ENCODE results near the gene RNU4-1.
"Not testable (repeated sequence)": the region's sequence is repeated elsewhere in the genome, so short reads cannot be mapped to it uniquely, and the experiment has no call there.

Gene RNU4-1

DNA sequence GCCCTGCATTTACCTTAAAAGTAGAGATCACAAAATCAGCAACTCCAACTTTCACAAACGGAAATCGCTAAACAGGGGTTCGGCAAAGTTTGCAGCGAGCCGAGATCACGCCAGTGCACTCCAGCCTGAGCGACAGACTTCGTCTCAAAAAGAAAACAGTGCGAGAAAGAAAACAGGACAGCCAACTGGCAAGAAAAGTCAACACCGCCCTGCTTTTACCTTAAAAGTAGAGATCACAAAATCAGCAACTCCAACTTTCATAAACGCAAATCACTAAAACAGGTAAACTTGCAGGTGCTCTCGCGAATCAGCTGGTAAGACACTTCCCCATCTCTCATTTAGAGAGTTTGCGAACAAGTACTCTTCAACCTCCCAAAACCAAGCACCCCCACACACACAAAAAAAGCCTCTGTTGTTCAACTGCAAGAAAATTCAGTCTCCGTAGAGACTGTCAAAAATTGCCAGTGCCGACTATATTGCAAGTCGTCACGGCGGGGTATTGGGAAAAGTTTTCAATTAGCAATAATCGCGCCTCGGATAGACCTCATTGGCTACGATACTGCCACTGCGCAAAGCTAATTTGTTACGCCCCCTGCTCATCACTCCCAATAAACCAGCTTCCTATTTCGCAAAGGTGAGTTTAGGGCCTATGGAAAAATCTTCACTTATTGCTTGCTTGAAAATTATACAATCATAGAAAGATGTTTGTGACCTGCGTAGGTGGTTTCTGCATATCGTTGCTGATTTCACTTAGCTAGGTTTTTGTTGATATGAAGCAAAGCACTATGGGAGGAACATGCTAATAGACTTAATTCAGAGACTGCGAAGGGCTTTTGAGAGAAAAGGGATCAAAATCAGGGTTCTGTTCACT lies at the start of gene RNU4-1:
TSS of gene RNU4-1 (minus strand) at position 577 of the 871 bp plus-strand sequence.
- peak; percentile 99 for DNase-seq (ENCODE audit: low spot score)

DNA sequence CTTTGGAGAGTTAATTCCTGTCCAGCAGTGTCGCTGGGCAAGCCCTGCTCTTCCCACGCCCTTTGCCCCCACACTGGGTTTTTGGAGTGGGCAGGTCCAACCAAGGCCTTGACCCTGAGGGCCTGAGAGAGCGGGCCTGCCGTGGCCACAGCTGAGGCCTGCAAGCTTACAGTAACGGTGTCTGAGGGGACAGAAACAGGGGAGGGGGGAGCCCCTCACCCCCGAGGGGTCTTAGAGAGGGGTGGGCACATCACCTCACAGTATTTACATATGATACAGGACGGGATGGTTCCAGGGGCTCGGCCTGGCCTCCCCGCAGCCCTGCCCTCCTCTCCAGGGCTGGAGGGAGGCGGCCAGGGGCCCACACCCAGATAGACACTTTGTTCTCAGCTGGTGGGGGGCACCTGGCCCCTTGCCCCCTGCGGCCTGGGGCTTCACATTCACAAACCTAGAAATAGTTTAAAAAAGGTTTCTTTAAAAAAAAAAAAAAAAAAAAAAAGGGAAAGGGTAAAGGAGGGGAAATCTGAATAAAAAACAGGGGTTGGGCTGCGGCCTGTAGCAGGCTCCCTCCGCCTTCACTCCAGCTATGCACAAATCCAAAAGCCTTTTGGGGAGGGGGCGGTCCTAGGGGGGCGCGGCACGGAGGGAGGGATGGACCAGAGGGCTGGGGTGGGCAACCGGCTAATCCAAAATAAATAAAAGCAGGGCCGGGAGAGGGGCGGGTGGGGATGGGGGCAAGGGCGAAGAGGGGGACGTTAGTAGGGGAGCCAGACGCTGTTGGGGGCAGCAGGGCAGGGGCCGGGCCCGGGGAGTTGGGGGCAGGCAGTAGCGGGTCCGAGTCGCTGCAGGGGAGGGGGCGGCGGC lies 49.4 kb upstream of the RNU4-1 start:
- no peak for DNase-seq (ENCODE audit: low spot score)

DNA sequence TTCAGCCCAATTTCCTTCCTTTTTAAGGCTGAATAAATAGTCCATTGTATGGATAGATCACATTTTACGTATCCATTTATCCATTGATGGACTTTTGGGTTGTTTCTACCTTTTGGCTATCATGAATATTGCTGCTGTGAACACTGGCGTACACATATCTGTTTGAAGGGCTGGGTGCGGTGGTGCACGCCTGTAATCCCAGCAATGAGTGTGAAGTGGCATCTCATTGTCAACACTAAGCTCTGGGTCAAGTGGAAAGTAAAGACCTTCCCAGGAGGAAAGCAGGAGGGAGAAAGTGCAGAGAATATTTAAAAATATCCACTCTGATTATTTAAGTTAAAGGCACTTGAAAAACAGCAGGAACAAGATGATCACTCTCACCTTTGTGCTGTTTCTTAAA lies 46.2 kb upstream of the RNU4-1 start:
- DNase-seq (ENCODE audit: low spot score): no peak

DNA sequence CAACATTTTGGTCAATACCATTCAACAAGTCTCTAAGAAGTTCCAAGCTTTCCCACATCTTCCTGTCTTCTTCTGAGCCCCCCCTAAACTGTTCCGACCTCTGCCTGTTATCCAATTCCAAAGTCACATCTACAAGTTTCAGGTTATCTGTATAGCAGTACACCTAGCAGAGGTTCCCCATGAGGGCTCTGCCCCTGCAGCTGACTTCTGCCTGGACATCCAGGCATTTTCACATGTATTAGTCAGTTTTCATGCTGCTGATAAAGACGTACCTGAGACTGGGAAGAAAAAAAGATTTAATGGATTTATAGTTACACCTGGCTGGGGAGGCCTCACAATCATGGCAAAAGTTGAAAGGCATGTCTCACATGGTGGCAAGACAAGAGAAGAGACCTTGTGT lies 44.7 kb upstream of the RNU4-1 start:
- no peak for DNase-seq (ENCODE audit: low spot score)

DNA sequence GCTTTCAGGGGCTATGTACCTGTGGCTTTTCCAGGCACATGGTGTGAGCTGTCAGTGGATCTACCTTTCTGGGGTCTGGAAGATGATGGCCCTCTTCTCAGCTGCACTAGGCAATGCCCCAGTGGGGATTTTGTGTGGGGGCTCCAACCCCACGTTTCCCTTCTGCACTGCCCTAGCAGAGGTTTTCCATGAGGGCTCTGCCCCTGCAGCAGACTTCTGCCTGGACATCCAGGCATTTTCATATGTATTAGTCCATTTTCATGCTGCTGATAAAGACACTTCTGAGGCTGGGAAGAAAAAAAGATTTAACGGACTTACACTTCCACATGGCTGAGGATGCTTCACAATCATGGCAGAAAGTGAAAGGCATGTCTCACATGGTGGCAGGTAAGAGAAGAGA lies 43.4 kb upstream of the RNU4-1 start:
- not testable (repeated sequence) for DNase-seq (ENCODE audit: low spot score)

DNA sequence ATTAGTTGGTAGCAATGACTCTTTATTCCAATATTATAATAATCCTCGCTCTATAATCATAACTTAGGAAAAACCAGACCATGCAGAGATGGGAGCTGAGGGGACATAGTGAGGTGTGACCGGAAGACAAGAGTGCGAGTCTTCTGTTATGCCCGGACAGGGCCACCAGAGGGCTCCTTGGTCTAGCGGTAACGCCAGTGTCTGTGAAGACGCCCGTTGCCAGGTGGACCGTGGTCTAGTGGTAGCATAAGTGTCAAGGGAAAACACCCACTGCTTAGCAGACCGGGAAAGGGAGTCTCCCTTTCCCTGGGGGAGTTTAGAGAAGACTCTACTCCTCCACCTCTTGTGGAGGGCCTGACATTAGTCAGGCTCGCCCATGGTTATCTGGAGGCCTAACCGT lies 42.4 kb upstream of the RNU4-1 start:
- peak; percentile 77 for DNase-seq (ENCODE audit: low spot score)

DNA sequence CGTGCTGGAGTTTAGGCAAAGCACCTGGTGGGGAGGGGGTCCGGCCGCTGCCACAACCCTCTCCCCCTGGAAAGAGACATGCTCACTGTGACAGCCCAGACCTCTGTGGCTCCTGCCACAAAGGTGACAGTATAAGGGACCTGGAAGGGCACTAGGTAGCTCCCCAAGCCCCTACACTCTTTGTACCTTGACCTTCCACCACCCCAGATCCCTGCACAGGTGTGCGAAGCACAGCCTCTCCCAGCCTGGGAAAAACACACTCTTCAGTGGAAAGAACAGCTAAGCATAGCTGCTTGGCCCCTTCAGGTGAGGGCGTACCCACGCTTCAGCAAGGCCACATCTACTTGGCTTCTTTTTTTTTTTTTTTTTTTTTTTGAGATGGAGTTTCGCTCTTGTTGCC lies 39.5 kb upstream of the RNU4-1 start:
- no peak for DNase-seq (ENCODE audit: low spot score)

DNA sequence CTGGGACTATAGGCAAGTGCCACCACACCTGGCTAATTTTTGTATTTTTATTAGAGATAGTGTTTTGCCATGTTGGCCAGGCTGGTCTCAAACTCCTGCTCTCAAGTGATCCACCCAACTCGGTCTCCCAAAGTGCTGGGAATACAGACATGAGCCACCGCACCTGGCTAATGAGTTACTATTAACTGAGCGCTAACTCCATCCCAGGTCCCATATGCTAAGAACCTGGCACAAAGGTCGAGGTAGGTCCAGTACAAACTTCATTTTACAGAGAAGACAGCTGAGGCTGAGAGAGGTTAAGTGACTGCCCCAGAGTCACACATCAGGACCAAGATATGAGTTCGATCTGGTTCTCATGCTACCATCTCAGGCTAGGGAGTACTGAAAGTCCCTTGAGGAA lies 39.0 kb upstream of the RNU4-1 start:
- no peak for DNase-seq (ENCODE audit: low spot score)

DNA sequence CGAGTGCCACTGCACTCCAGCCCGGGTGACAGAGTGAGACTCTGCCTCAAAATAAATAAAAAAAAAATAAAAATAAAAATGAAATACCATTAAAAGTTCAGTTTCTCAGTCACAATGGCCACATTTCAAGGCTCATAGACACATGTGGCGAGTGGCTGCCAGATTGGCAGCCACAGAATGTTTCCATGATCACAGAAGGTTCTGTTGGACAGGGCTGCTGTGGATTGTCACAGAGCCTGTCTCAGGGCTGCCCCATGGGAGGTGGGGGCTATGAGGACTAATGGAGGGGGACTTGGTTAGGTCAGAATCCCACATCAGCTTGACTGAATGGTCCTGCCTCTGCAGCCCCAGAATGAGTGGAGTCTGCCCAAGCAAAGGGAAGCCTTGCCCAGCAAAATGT lies 38.4 kb upstream of the RNU4-1 start:
- no peak for DNase-seq (ENCODE audit: low spot score)

DNA sequence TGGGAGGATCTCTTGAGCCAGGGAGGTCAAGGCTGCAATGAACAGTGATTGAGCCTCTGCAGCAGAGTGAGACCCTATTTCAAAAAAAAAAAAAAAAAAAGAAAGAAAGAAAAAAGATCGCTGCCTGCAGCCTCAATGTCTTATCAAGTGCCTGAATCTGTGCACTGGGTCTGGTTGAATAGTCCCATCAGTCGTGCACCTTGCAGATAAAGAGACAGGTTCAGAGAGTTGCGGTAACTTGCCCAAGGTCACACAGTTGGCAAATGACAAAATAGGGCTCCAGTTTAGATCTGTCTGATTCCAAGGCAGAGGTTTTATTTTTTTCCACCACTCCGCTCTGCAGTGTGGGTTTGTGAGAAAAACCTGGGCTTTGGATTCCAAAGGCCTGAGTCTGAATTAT lies 35.2 kb upstream of the RNU4-1 start:
- DNase-seq (ENCODE audit: low spot score): no peak

DNA sequence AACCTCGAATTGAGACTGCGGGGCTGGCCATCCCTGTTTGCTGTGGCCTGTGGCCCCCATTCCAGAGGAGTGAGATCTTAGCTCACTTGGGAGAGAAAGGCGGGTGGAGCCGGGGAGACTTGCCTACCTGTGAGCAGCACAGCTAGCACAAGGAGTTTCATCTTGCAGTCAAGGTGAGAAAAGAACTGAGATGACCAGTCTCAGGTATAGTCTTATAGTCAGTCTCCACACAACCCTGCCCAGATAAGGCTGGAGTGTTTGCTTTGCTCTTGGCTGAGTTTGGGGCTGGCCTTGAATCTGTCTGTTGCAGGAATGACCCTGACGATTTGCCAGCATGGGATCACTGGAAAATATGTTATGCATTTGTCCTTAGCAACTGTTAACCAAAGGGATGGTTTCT lies 34.6 kb upstream of the RNU4-1 start, which contains the start of gene PLA2G1B:
TSS of gene PLA2G1B (minus strand) at position 187 of the 400 bp plus-strand sequence. CDS start at position 161, 26 bp downstream.
- no peak for DNase-seq (ENCODE audit: low spot score)

DNA sequence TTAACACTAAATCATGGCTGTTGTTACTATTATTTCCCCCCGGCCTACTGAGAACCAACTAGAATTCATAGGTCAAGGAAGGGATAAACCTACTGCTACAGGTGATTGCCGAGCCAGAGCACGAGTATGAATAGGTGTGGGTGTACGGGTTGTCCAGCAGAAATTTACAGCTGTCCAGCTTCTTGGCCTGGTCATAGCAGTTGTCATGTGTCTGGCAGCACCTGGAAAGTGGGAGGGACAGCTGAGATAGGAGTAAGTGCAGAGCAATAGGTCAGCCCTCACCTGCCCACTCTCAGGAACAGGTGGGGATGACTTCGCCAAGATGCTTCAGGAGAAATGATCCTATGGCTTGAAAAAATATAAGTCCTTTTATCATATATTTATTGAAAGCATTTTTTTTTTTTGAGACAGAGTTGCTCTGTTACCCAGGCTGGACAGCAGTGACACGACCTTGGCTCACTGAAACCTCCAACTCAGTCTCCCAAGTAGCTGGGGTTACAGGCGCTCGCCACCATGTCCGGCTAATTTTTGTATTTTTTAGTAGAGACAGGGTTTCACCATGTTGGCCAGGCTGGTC lies 31.9 kb upstream of the RNU4-1 start:
- no peak for DNase-seq (ENCODE audit: low spot score)

DNA sequence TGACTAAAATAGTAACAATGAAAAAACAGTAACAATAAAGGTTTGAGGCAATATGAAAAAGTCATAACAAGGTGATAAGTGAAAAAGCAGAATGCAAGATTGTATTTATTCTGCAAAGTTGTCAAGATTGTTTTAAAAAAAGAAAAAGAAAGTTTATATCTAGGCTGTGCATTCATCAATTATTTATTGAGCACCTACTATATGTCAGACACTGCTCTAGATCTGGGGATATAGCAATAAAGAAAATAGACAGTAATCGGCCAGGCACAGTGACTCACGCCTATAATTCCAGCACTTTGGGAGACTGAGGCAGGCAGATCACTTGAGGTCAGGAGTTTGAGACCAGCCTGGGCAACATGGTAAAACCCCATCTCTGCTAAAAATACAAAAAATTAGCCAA lies 30.7 kb upstream of the RNU4-1 start:
- no peak for DNase-seq (ENCODE audit: low spot score)

DNA sequence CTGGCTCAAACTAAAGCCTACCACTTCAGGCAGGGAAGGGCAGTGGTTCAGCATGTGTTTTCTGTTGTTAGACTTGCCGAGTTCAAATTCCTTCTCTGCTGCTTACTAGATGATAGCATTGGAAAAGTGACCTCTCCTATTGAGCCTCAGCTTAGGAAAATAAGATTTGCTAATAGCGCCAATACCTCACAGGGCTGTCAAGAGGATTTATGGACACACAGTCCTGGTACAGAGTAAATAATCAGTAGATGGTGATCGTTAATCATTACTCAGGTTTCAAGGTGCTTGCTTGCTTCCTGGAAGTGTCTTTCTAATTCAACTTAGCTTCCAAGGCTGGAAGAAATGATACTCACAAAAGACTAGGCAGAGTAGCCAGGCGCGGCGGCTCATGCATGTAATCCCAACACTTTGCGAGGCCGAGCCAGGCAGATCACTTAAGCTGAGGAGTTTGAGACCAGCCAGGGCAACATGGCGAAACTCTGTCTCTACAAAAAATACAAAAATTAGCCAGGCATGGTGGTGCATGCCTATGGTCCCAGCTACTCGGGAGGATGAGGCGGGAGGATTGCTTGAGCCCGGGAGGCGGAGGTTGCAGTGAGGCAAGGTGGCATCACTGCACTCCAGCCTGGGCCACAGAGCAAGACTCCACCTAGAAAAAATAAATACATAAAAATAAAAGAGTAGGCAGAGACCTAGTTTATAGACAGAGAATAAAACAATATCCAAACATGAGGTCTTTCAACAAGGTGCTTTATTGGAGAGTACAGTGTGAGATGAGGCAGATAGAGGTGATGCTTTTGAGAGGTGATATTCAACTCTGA lies 28.6 kb upstream of the RNU4-1 start:
- DNase-seq (ENCODE audit: low spot score): peak; percentile 78

DNA sequence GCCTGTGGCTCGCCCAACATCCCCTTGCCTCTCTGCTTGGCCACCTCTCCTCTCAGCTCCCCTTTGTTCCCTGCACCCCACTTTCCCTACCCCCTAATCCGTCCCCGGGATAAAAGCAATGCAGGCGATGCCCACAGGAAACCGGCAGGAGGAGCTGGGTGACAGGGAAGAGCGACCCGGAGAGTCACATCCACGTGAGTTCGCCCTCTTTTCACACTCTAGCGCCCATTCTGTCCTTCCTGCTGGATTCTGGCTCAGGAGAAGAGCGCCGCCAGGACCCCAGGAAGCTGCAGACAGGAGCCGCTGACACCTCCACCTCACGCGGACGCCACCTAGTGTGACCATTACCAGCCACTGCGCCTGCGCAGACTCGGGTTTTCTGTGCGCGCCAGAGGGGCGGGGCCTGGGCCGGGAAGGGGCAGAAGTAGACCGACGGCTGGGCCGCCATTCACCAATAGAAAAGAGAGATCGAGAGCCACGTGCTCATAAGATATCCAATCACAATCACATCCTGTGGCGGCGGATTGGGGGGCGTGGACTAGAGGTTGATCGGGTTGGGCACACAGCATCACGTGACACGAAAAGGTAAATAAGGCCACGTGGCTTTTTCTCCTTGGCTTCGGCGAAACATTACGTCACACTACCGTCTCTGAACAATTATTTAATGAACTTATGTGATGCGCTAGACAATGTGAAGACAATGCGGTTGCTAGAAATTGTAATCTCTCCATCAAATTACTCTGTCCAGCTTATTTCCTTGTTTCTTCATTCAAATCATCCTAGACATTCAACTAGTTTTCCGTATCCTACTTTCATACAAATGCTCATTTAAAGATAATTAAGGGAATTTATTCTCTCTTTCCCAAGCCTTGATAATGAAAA lies 24.4 kb upstream of the RNU4-1 start:
- DNase-seq (ENCODE audit: low spot score): peak; percentile 100

DNA sequence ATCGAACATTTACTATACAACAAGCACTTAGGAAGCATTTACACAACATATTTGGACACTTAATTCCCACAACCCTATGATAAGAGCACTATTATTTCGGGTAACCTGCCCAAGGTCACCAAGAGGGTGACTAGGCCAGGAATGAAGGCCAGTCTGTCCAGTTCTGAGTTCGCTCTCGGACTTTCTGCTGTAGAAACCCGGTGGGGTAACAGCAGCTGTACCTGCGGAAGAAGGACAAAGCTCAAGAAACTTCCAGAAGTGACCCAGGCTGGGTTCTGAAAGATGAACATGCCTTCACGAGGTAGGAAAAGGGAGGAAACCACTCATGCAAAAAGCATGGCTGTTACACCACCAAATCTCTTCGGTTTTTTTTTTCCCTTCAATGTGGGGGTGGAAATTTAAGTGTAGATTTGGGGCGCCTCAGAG lies 23.8 kb upstream of the RNU4-1 start:
- peak; percentile 20 for DNase-seq (ENCODE audit: low spot score)

DNA sequence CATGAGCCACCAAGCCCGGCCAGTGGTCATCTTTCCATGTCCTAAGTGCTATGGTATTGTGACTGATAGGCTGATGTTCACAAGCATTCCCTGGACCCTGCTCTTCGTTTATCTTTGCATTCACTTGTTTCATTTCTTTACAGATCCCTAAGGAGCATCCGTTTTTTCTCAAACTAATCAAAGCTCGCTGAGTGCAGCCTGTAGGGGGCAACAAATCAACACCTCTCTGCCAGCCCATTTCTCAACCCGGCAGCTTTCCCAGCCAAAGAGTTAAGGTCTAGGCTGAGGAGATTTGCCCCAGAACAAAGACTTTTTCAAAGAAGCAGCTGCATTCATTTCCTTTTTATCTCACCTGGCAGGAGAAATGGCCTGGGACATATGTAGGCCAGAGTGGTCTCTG lies 21.2 kb upstream of the RNU4-1 start:
- DNase-seq (ENCODE audit: low spot score): no peak

DNA sequence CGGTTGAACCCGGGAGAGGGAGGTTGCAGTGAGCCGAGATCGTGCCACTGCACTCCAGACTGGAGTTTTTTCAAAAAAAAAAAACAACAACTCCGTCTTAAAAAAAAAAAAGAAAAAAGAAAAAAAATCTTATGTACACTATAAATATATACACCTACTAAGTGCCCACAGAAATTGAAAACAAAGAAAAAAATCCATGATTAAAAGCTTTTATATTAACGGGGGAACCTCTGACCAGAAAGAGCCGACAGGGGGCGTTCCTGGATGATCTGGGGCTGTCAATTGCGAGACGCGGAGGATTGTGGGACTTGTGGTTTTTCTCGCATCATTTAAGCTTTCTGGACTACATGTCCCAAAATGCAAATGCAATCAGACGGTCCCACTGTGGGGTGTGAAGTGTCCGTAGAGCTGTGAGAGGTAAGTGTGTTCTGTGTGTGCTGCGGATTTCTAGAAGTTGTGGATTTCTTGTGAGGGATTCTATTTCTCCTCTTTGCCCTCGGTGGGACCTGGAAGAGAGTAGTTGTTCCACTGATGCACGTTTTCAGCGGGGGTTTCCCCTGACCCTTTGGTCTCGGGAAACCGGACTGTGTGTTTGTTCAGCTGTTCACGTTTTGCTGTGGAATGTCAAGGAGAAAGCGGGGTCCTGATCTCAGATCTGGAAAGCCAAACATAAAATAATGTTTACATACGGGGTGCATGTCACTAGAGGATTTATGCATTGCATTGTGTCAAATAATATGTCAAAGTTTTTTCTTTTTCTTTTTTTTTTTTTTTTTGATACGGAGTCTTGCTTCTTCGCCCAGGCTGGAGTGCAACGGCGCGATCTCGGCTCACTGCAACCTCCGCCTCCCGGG lies 9.2 kb upstream of the RNU4-1 start, which contains the start of gene SIRT4:
TSS of gene SIRT4 (plus strand) at position 360 of the 854 bp plus-strand sequence. CDS start 1,241 bp downstream, outside the sequence.
- peak; percentile 92 for DNase-seq (ENCODE audit: low spot score)

DNA sequence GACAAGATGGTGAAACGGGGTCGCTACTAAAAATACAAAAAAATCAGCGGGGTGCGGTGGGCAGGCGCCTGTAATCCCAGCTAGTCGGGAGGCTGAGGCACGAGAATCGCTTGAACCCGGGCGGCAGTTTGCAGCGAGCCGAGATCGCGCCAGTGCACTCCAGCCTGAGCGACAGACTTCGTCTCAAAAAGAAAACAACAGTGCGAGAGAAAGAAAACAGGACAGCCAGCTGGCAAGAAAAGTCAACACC lies 701 bp downstream of the RNU4-1 start:
- no peak for DNase-seq (ENCODE audit: low spot score)

All from kidney tubule cell (primary cell).